WTC11 (cell line): ENCODE data around the gene LRTM2.

Experiments used
- FOXP1 ChIP-seq: sonication (generic); formaldehyde crosslinking; IDR thresholded peaks from 2 replicates; pipeline ENCODE4 v1.8.0; 2022; ENCODE audit warnings: missing genetic modification reagents, mild to moderate bottlenecking, moderate library complexity, borderline replicate concordance
- NFE2L1 ChIP-seq: sonication (generic); formaldehyde crosslinking; IDR thresholded peaks from 2 replicates; pipeline ENCODE4 v1.8.1; 2023; ENCODE audit warnings: missing genetic modification reagents
- TCF7 ChIP-seq: sonication (generic); formaldehyde crosslinking; IDR thresholded peaks from 2 replicates; pipeline ENCODE4 v1.8.0; 2022; ENCODE audit warnings: mild to moderate bottlenecking, low read depth, missing genetic modification reagents, moderate library complexity
- TP53 ChIP-seq: sonication (generic); formaldehyde crosslinking; IDR thresholded peaks from 2 replicates; pipeline ENCODE4 v1.8.1; 2023; ENCODE audit warnings: mild to moderate bottlenecking, missing genetic modification reagents
- TF ChIP-seq, protein P1 (sequence below): fragments of 200-600 bp; IDR thresholded peaks from 2 replicates; pipeline ENCODE4 v1.8.0; 2022; ENCODE audit warnings: antibody characterized with exemption

DNA sequence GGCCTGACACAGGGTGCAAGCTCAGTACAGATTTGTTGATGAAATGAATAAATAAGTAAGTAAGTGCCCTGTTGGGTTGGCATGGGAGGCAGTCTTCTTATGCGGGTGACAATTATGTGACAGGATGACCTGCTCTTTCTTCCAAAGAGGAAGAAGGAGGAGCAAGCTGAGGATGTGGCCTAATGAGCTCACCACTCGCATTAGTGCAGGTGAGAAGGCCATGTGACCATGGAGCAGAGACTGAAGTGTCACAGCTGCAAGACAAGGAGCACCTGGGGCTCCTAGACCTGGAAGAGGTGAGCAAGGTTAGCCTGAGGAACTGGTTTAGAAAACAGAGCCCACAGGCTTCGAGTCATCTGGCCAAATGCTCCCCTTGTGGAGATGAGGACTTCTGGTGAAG lies 34.9 kb downstream of the LRTM2 start:
- TF ChIP-seq TCF7 (CRISPR knock-in tag) = no peak
- TF ChIP-seq, protein P1, sequence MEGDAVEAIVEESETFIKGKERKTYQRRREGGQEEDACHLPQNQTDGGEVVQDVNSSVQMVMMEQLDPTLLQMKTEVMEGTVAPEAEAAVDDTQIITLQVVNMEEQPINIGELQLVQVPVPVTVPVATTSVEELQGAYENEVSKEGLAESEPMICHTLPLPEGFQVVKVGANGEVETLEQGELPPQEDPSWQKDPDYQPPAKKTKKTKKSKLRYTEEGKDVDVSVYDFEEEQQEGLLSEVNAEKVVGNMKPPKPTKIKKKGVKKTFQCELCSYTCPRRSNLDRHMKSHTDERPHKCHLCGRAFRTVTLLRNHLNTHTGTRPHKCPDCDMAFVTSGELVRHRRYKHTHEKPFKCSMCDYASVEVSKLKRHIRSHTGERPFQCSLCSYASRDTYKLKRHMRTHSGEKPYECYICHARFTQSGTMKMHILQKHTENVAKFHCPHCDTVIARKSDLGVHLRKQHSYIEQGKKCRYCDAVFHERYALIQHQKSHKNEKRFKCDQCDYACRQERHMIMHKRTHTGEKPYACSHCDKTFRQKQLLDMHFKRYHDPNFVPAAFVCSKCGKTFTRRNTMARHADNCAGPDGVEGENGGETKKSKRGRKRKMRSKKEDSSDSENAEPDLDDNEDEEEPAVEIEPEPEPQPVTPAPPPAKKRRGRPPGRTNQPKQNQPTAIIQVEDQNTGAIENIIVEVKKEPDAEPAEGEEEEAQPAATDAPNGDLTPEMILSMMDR = no peak
- TF ChIP-seq TP53 (CRISPR knock-in tag) = no peak
- no peak for TF ChIP-seq FOXP1 (CRISPR knock-in tag)
- no peak for TF ChIP-seq NFE2L1 (CRISPR knock-in tag)
